Neural progenitor cell (in vitro differentiated cells): ENCODE data around the gene FGF2. TPM values are rescaled to one million over a fixed set of nuclear protein-coding genes. Genes with fewer than 3 reads are reported as not detected.

Experiments
- DNase-seq: peaks from one replicate; pipeline ENCODE4 v3.0.0-alpha.2; 2016; ENCODE audit warnings: low spot score
- H2AFZ ChIP-seq: fragments of 200-600 bp; sonication (generic); replicated peaks from 2 replicates; pipeline ENCODE4 v1.6.1; 2016; ENCODE audit warnings: antibody characterized with exemption
- H3F3A ChIP-seq: fragments of 200-600 bp; sonication (generic); 2 replicates; pipeline ENCODE4 v1.6.1; 2016; ENCODE audit warnings: antibody characterized with exemption, low read depth
- H3K27ac ChIP-seq: fragments of 200-600 bp; sonication (generic); 2 replicates; pipeline ENCODE4 v1.5.1; 2016; ENCODE audit warnings: mild to moderate bottlenecking
- H3K27me3 ChIP-seq: fragments of 200-600 bp; sonication (generic); 2 replicates; pipeline ENCODE4 v1.6.1; 2016; ENCODE audit warnings: mild to moderate bottlenecking, moderate library complexity
- H3K36me3 ChIP-seq: fragments of 200-600 bp; sonication (generic); 2 replicates; pipeline ENCODE4 v1.5.1; 2016
- H3K4me1 ChIP-seq: fragments of 200-600 bp; sonication (generic); 2 replicates; pipeline ENCODE4 v1.6.1; 2016; ENCODE audit warnings: mixed run types
- H3K4me2 ChIP-seq: fragments of 200-600 bp; sonication (generic); 2 replicates; pipeline ENCODE4 v1.6.1; 2016
- H3K4me3 ChIP-seq: fragments of 200-600 bp; sonication (generic); 2 replicates; pipeline ENCODE4 v1.5.1; 2016
- H3K79me2 ChIP-seq: fragments of 200-600 bp; sonication (generic); 2 replicates; pipeline ENCODE4 v1.6.1; 2016; ENCODE audit warnings: low read depth
- H3K9ac ChIP-seq: fragments of 200-600 bp; sonication (generic); 2 replicates; pipeline ENCODE4 v1.6.1; 2016
- H3K9me3 ChIP-seq: fragments of 200-600 bp; sonication (generic); 2 replicates; pipeline ENCODE4 v1.5.1; 2016; ENCODE audit warnings: low read depth
- H4K20me1 ChIP-seq: fragments of 200-600 bp; sonication (generic); 2 replicates; pipeline ENCODE4 v1.6.1; 2016; ENCODE audit warnings: low read depth
- H3K27ac Mint-ChIP-seq: 3 replicates; pipeline ENCODE4 v1.8.0; 2021; ENCODE audit warnings: mixed read lengths
- H3K27me3 Mint-ChIP-seq: 2 replicates; pipeline ENCODE4 v1.8.0; 2022; ENCODE audit warnings: low read depth, mild to moderate bottlenecking, inconsistent platforms, moderate library complexity, mixed read lengths; ENCODE audit not compliant: insufficient read depth
- H3K36me3 Mint-ChIP-seq: 3 replicates; pipeline ENCODE4 v1.8.0; 2021; ENCODE audit warnings: mixed read lengths
- H3K4me1 Mint-ChIP-seq: 3 replicates; pipeline ENCODE4 v1.8.0; 2021; ENCODE audit warnings: mixed read lengths
- H3K4me3 Mint-ChIP-seq: 3 replicates; pipeline ENCODE4 v1.8.0; 2021; ENCODE audit warnings: mild to moderate bottlenecking, moderate library complexity, mixed read lengths
- H3K9me3 Mint-ChIP-seq: 3 replicates; pipeline ENCODE4 v1.8.0; 2020; ENCODE audit warnings: mixed read lengths
- CTCF ChIP-seq: fragments of 200-600 bp; sonication (generic); IDR thresholded peaks from 2 replicates; pipeline ENCODE4 v1.5.1; 2017; ENCODE audit warnings: antibody characterized with exemption, mild to moderate bottlenecking
- EZH2 ChIP-seq: fragments of 200-600 bp; sonication (generic); IDR thresholded peaks from 2 replicates; pipeline ENCODE4 v1.6.1; 2017; ENCODE audit warnings: antibody characterized with exemption, mild to moderate bottlenecking, moderate library complexity
- EZH2phosphoT487 ChIP-seq: fragments of 200-600 bp; sonication (generic); IDR thresholded peaks from 2 replicates; pipeline ENCODE4 v1.6.1; 2017; ENCODE audit warnings: antibody characterized with exemption
- total RNA-seq: library from RNA; depleted of rRNA; stranded (reverse); fragments of >200 nt; gene quantifications from 2 replicates; pipeline ENCODE4 v1.2.3, GENCODE V29; 2015; ENCODE audit warnings: low replicate concordance

FGF2 gene
- total RNA-seq, 1 donor from 2014 or later: 43.8 TPM

- Histone ChIP-seq H3K36me3 (peaks cover 22% of the 10 kb centered on the region), H4K20me1 (no peaks in the 10 kb centered on the region), H3K4me1 (no peaks in the 10 kb centered on the region), H3K9me3 (no peaks in the 10 kb centered on the region), H3K27me3 (no peaks in the 10 kb centered on the region), H3K27ac (no peak overlapping the region), H2AFZ (no peak overlapping the region), H3F3A (peaks cover 33% of the 10 kb centered on the region), H3K9ac (no peak overlapping the region), H3K79me2 (peaks cover 50% of the 10 kb centered on the region), H3K4me3 (no peak overlapping the region), H3K4me2 (no peak overlapping the region)
- H3K4me3 Mint-ChIP-seq: no peak overlapping the region
- H3K27me3 Mint-ChIP-seq: no peaks in the 10 kb centered on the region
- TF ChIP-seq CTCF: no peak
- H3K9me3 Mint-ChIP-seq: no peaks in the 10 kb centered on the region
- DNase-seq: no peak
- peaks cover 4% of the 10 kb centered on the region for H3K4me1 Mint-ChIP-seq
- peaks cover 14% of the 10 kb centered on the region for H3K36me3 Mint-ChIP-seq
- H3K27ac Mint-ChIP-seq: no peak overlapping the region
Observed at GRCh38 chr4:122890147-122890795, 63.6 kb downstream of the FGF2 start.

- peaks cover 32% of the 10 kb centered on the region for H3K36me3 ChIP-seq
- no peaks in the 10 kb centered on the region for H3K27me3 ChIP-seq
Observed at GRCh38 chr4:122894827-122895226, 68.2 kb downstream of the FGF2 start.

GRCh38 chr4:122895336-122895995, 68.8 kb downstream of the FGF2 start:
- H4K20me1 ChIP-seq: no peaks in the 10 kb centered on the region
- H3K27me3 Mint-ChIP-seq: no peaks in the 10 kb centered on the region
- DNase-seq: no peak
- no peak overlapping the region for H2AFZ ChIP-seq
- H3K4me2 ChIP-seq: no peak overlapping the region
- H3K36me3 ChIP-seq: peaks cover 27% of the 10 kb centered on the region
- H3K9ac ChIP-seq: no peak overlapping the region
- peaks cover 6% of the 10 kb centered on the region for H3K79me2 ChIP-seq
- H3K4me3 ChIP-seq: no peak overlapping the region
- H3K4me1 Mint-ChIP-seq: peaks cover 4% of the 10 kb centered on the region
- H3K9me3 Mint-ChIP-seq: no peaks in the 10 kb centered on the region
- H3K4me3 Mint-ChIP-seq: no peak overlapping the region
- no peaks in the 10 kb centered on the region for H3K27me3 ChIP-seq
- no peak overlapping the region for H3K27ac Mint-ChIP-seq
- H3K27ac ChIP-seq: peak overlapping the region; percentile 47
- no peaks in the 10 kb centered on the region for H3K4me1 ChIP-seq
- no peaks in the 10 kb centered on the region for H3K9me3 ChIP-seq
- peaks cover 9% of the 10 kb centered on the region for H3K36me3 Mint-ChIP-seq
- TF ChIP-seq CTCF (no peak), EZH2 (no peak)
- peaks cover 42% of the 10 kb centered on the region for H3F3A ChIP-seq

More at GRCh38 chr4:122894827-122895226, 68.2 kb downstream of the FGF2 start:
- Histone ChIP-seq H3K4me1 (no peaks in the 10 kb centered on the region), H2AFZ (no peak overlapping the region), H3K9ac (no peak overlapping the region), H3K79me2 (peaks cover 13% of the 10 kb centered on the region), H3K27ac (no peak overlapping the region), H3K9me3 (no peaks in the 10 kb centered on the region), H3K4me3 (no peak overlapping the region), H3K4me2 (no peak overlapping the region), H4K20me1 (no peaks in the 10 kb centered on the region), H3F3A (peaks cover 46% of the 10 kb centered on the region)
- H3K36me3 Mint-ChIP-seq: peaks cover 10% of the 10 kb centered on the region
- no peaks in the 10 kb centered on the region for H3K9me3 Mint-ChIP-seq
- H3K4me1 Mint-ChIP-seq: peaks cover 4% of the 10 kb centered on the region
- H3K4me3 Mint-ChIP-seq: no peak overlapping the region
- H3K27me3 Mint-ChIP-seq: no peaks in the 10 kb centered on the region
- H3K27ac Mint-ChIP-seq: no peak overlapping the region
- TF ChIP-seq EZH2 (no peak), CTCF (no peak), EZH2phosphoT487 (no peak)
- no peak for DNase-seq
